Femur (tissue), 1 donor: ENCODE results near the gene ZBTB7C.

ENCODE experiments used
- DNase-seq: peaks from one replicate; pipeline ENCODE4 v3.0.0-alpha.2; 2017

ZBTB7C gene

GRCh38 chr18:48186131-48186766, 222.9 kb downstream of the ZBTB7C start:
- DNase-seq, result peak; percentile 72

- no peak for DNase-seq
Measured at GRCh38 chr18:48184118-48184517, 225.1 kb downstream of the ZBTB7C start.

GRCh38 chr18:48183613-48184012, 225.6 kb downstream of the ZBTB7C start:
- no peak for DNase-seq

GRCh38 chr18:48182779-48183178, 226.4 kb downstream of the ZBTB7C start:
- DNase-seq, result no peak

- DNase-seq, result no peak
Measured at GRCh38 chr18:48181857-48182256, 227.3 kb downstream of the ZBTB7C start.

GRCh38 chr18:48181087-48181823, 227.9 kb downstream of the ZBTB7C start:
- no peak for DNase-seq

GRCh38 chr18:48179666-48180065, 229.5 kb downstream of the ZBTB7C start:
- DNase-seq, result no peak

- no peak for DNase-seq
Measured at GRCh38 chr18:48179001-48179400, 230.2 kb downstream of the ZBTB7C start.

GRCh38 chr18:48176909-48177308, 232.3 kb downstream of the ZBTB7C start:
- DNase-seq, result no peak

GRCh38 chr18:48173557-48173956, 235.6 kb downstream of the ZBTB7C start:
- no peak for DNase-seq

GRCh38 chr18:48172226-48173006, 236.8 kb downstream of the ZBTB7C start:
- no peak for DNase-seq

GRCh38 chr18:48171490-48172188, 237.5 kb downstream of the ZBTB7C start:
- DNase-seq, result no peak

- no peak for DNase-seq
Measured at GRCh38 chr18:48170651-48171050, 238.5 kb downstream of the ZBTB7C start.

- DNase-seq, result no peak
Measured at GRCh38 chr18:48168861-48169260, 240.3 kb downstream of the ZBTB7C start.

- DNase-seq, result no peak
Measured at GRCh38 chr18:48167897-48168253, 241.3 kb downstream of the ZBTB7C start.

- DNase-seq, result no peak
Measured at GRCh38 chr18:48166336-48166875, 242.8 kb downstream of the ZBTB7C start.

- no peak for DNase-seq
Measured at GRCh38 chr18:48165111-48165866, 243.9 kb downstream of the ZBTB7C start.

- DNase-seq, result no peak
Measured at GRCh38 chr18:48164701-48165100, 244.5 kb downstream of the ZBTB7C start.

- no peak for DNase-seq
Measured at GRCh38 chr18:48164116-48164515, 245.1 kb downstream of the ZBTB7C start.

- DNase-seq, result no peak
Measured at GRCh38 chr18:48163738-48164115, 245.5 kb downstream of the ZBTB7C start.

- peak; percentile 60 for DNase-seq
Measured at GRCh38 chr18:48162956-48163737, 246.0 kb downstream of the ZBTB7C start.
